ENCODE results near the gene KLRC4. TPM values are rescaled to one million over a fixed set of nuclear protein-coding genes. Genes with fewer than 3 reads are reported as not detected.

The KLRC4 gene
- total and polyA plus RNA-seq, 2 of the 8 experiments (the other 6 are each of a cell fraction or from before 2014, with no cell fraction given) = not detected

DNA sequence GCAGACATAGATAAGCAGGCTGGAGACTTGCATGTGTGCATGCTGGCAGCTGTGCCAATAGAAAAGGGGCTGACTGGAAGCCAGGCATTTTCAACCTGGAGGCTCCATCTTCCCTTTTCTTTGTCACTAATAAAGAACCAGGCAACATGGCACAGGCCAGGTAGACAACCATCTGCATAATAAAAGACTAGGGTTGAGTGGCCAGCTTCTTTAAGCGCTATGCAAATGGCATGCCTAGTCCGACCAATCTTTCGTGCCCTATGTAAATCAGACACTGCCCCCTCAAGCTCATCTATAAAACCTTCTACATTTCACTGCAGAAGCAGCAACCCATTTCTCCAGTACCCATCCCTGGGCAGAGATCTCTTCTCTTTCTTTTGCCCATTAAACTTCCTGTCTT lies 48.2 kb upstream of the KLRC4 start:
- Histone ChIP-seq H3K14ac (ENCODE audit: insufficient read length) (no peak overlapping the region), H2BK15ac (ENCODE audit: low read length) (no peak overlapping the region), H3K27me3 (replicated peaks in 1 of 4; ENCODE audit: control insufficient read depth in 3 of 4, extremely low read depth in 1 of 4, insufficient read depth in 3 of 4, low read length in 3 of 4) (peaks cover 0 to 2% (median 0%) of the 10 kb centered on the region in 4 experiments; a peak in 1 of 7 replicates), H3K79me2 (ENCODE audit: control insufficient read depth in 1 of 2, insufficient read depth in 2 of 2, low read length in 2 of 2) (no peaks in the 10 kb centered on the region), H2BK20ac (ENCODE audit: low read length) (peak overlapping the region; percentile 34; the same call in 1 of the 2 replicates), H3K23me2 (ENCODE audit: low read depth, low read length) (no peaks in the 10 kb centered on the region), H3K4ac (replicated peaks; ENCODE audit: insufficient read length, low read depth, low read length) (no peak overlapping the region), H2AK5ac (ENCODE audit: low read depth, low read length) (no peak overlapping the region), H4K91ac (replicated peaks; ENCODE audit: insufficient read length, low read length) (no peak overlapping the region), H3K9me3 (ENCODE audit: insufficient read depth in 2 of 2, low read depth in 1 of 2, low read length in 1 of 2) (0 out of 4 replicates have a peak, but pooled peaks cover 0 to 3% of the 10 kb centered on the region in 2 experiments), H3K56ac (replicated peaks; ENCODE audit: insufficient read length, low read depth, low read length) (no peak overlapping the region), H3K9ac (replicated peaks in 1 of 4; ENCODE audit: extremely low read depth in 1 of 4, low read depth in 3 of 4, low read length in 3 of 4) (no peak overlapping the region; a peak in 1 of 7 replicates), H3K18ac (ENCODE audit: extremely low read depth, low read length) (peak overlapping the region; percentile 82; the same call in 1 of the 2 replicates), H3K4me3 (ENCODE audit: extremely low read depth in 1 of 4, insufficient read depth in 2 of 4, low read depth in 3 of 4, low read length in 4 of 4) (no peak overlapping the region; a peak in 1 of 8 replicates), H3K27ac (ENCODE audit: low read depth, low read length) (0 out of 2 replicates have a peak overlapping the region, but pooled peaks have one; percentile 19), H3K4me1 (replicated peaks in 1 of 4; ENCODE audit: control insufficient read depth in 3 of 4, insufficient read depth in 4 of 4, low read length in 3 of 4) (peaks cover 0 to 3% (median 0%) of the 10 kb centered on the region in 4 experiments; a peak in 1 of 7 replicates), H2BK5ac (ENCODE audit: low read depth, low read length) (no peak overlapping the region), H3K23ac (ENCODE audit: insufficient read length) (no peak overlapping the region), H4K8ac (ENCODE audit: extremely low read depth, insufficient read depth, low read length) (no peak overlapping the region), H2AFZ (ENCODE audit: low read length) (peak overlapping the region; percentile 78; the same call in 1 of the 2 replicates), H2BK12ac (ENCODE audit: low read depth, low read length) (no peak overlapping the region), H2BK120ac (replicated peaks; ENCODE audit: low read depth, low read length) (no peak overlapping the region), H4K5ac (ENCODE audit: insufficient read length, low read depth, low read length) (no peak overlapping the region), H3K79me1 (ENCODE audit: low read depth, low read length) (no peaks in the 10 kb centered on the region), H3K36me3 (ENCODE audit: control insufficient read depth in 2 of 4, insufficient read depth in 4 of 4, low read length in 3 of 4) (no peaks in the 10 kb centered on the region), H3K4me2 (ENCODE audit: insufficient read depth in 1 of 2, low read depth in 2 of 2, low read length in 2 of 2) (peak overlapping the region; percentile 43 to 48; a peak in 2 of 4 replicates), H4K20me1 (replicated peaks in 1 of 2; ENCODE audit: control insufficient read depth in 1 of 2, insufficient read depth in 2 of 2, low read length in 2 of 2) (no peaks in the 10 kb centered on the region)
- ChIA-PET CTCF (ENCODE audit: partially characterized antibody) (interaction anchor here (1.0 to 1.2 kb wide), 2 partner anchors 9 to 46 kb away, joined by 3 read pairs; no protein-coding TSS in a partner anchor), POLR2A (ENCODE audit: partially characterized antibody) (interaction anchor here (1.2 kb wide), 1 partner anchor 100 kb away, joined by 3 read pairs; no protein-coding TSS in a partner anchor)
- peak; percentile 90 for FAIRE-seq
- TF ChIP-seq YY1 (IDR thresholded peaks at IDR 0.05; ENCODE audit: low read depth, low read length) (0 out of 2 replicates have a peak, but pooled peaks have one; percentile 48), TAF1 (IDR thresholded peaks at IDR 0.05; ENCODE audit: low read depth, low read length) (0 out of 2 replicates have a peak, but pooled peaks have one; percentile 19), POLR2A (IDR thresholded peaks at IDR 0.05; ENCODE audit: control extremely low read depth in 1 of 2, low read depth in 2 of 2, low read length in 2 of 2) (peak in 1 of 2 experiments; percentile 35; a peak in 1 of 3 replicates), CTCF (IDR thresholded peaks at IDR 0.05; ENCODE audit: control extremely low read depth in 1 of 3, insufficient read depth in 1 of 3, low read depth in 1 of 3, low read length in 3 of 3) (no peak)
- WGBS, 2 experiments (ENCODE audit: extremely low coverage in 1 of 2, insufficient coverage in 1 of 2, insufficient read length in 1 of 2, insufficient replicate concordance in 2 of 2, low coverage in 1 of 2, low lambda C conversion rate in 2 of 2, missing lambda C conversion rate in 1 of 2) = 78% methylated on average over 3 of the region's 3 CpGs; no CpG with 5 or more reads in 1 of the 2 experiments
- DNase-seq (ENCODE audit: low read depth in 1 of 2, low spot score in 2 of 2) = peak in 1 of 2 experiments; percentile 10

All from H1 (cell line).